GM23338 (cell line): ENCODE data around the gene RPP21. TPM values are rescaled to one million over a fixed set of nuclear protein-coding genes. Genes with fewer than 3 reads are reported as not detected.

Experiments
- ATAC-seq: fragments of 200-7000 bp; cut with Tn5 transposase; 3 replicates; pipeline ENCODE4 v1.9.1; 2020
- DNase-seq: peaks from one replicate; pipeline ENCODE4 v3.0.0-alpha.2; 2015; ENCODE audit warnings: low spot score
- H2AFZ ChIP-seq: fragments of 200-600 bp; sonication (generic); 2 replicates; pipeline ENCODE4 v1.8.0; 2016; ENCODE audit warnings: antibody characterized with exemption, mild to moderate bottlenecking, moderate library complexity
- H3F3A ChIP-seq: fragments of 200-600 bp; sonication (generic); replicated peaks from 2 replicates; pipeline ENCODE4 v1.8.0; 2017; ENCODE audit warnings: antibody characterized with exemption, mixed run types, low read depth
- H3K27ac ChIP-seq: fragments of 200-600 bp; sonication (generic); 2 replicates; pipeline ENCODE4 v1.6.1; 2016; ENCODE audit warnings: low read depth
- H3K27me3 ChIP-seq: fragments of 200-600 bp; sonication (generic); 2 replicates; pipeline ENCODE4 v1.8.0; 2016; ENCODE audit warnings: mild to moderate bottlenecking, mixed run types, moderate library complexity; ENCODE audit not compliant: insufficient read depth
- H3K36me3 ChIP-seq: fragments of 200-600 bp; sonication (generic); 2 replicates; pipeline ENCODE4 v1.8.0; 2016; ENCODE audit warnings: mild to moderate bottlenecking; ENCODE audit not compliant: insufficient read depth
- H3K4me1 ChIP-seq: fragments of 200-600 bp; sonication (generic); 2 replicates; pipeline ENCODE4 v1.8.0; 2016; ENCODE audit warnings: mild to moderate bottlenecking, moderate library complexity; ENCODE audit not compliant: insufficient read depth
- H3K4me2 ChIP-seq: fragments of 200-600 bp; sonication (generic); 2 replicates; pipeline ENCODE4 v1.7.1; 2017; ENCODE audit warnings: mixed run types
- H3K4me3 ChIP-seq: fragments of 200-600 bp; sonication (generic); 2 replicates; pipeline ENCODE4 v1.6.1; 2016; ENCODE audit warnings: mixed run types
- H3K79me2 ChIP-seq: fragments of 200-600 bp; sonication (generic); replicated peaks from 2 replicates; pipeline ENCODE4 v1.8.0; 2017; ENCODE audit warnings: mild to moderate bottlenecking; ENCODE audit not compliant: insufficient read depth
- H3K9me2 ChIP-seq: fragments of 200-600 bp; sonication (generic); 2 replicates; pipeline ENCODE4 v1.8.0; 2017; ENCODE audit not compliant: insufficient read depth
- H4K20me1 ChIP-seq: fragments of 200-600 bp; sonication (generic); replicated peaks from 2 replicates; pipeline ENCODE4 v1.8.0; 2017; ENCODE audit warnings: mild to moderate bottlenecking; ENCODE audit not compliant: insufficient read depth
- H3K27ac Mint-ChIP-seq: 2 replicates; pipeline ENCODE4 v1.8.0; 2020; ENCODE audit warnings: inconsistent platforms, mild to moderate bottlenecking, moderate library complexity, mixed read lengths
- H3K27me3 Mint-ChIP-seq: 3 replicates; pipeline ENCODE4 v1.8.0; 2022; ENCODE audit warnings: low read depth, mild to moderate bottlenecking, moderate library complexity, mixed read lengths, inconsistent platforms; ENCODE audit not compliant: insufficient read depth, poor library complexity
- H3K36me3 Mint-ChIP-seq: 3 replicates; pipeline ENCODE4 v1.8.0; 2021; ENCODE audit warnings: low read depth, mild to moderate bottlenecking, inconsistent platforms, moderate library complexity, mixed read lengths
- H3K4me1 Mint-ChIP-seq: 3 replicates; pipeline ENCODE4 v1.8.0; 2020; ENCODE audit warnings: mild to moderate bottlenecking, inconsistent platforms, mixed read lengths
- H3K4me3 Mint-ChIP-seq: 3 replicates; pipeline ENCODE4 v1.8.0; 2021; ENCODE audit warnings: moderate library complexity, mild to moderate bottlenecking, inconsistent platforms, mixed read lengths
- H3K9me3 Mint-ChIP-seq: 3 replicates; pipeline ENCODE4 v1.8.0; 2020; ENCODE audit warnings: moderate library complexity, mild to moderate bottlenecking, inconsistent platforms, mixed read lengths
- CTCF ChIP-seq, 2 experiments: fragments of 200-600 bp in 1 of 2; sonication (generic) in 1 of 2; conservative IDR thresholded peaks; 2 replicates each; pipeline versions ENCODE4 v1.5.1 to v1.6.1; 2016 to 2017; ENCODE audit warnings: antibody characterized with exemption in 2 of 2, low read depth in 2 of 2, mild to moderate bottlenecking in 2 of 2, moderate library complexity in 1 of 2
- ETS1 ChIP-seq: IDR thresholded peaks from 2 replicates; pipeline ENCODE4 v1.6.1; 2016; ENCODE audit warnings: antibody characterized with exemption
- EZH2 ChIP-seq: fragments of 200-600 bp; sonication (generic); IDR thresholded peaks from one replicate; pipeline ENCODE4 v1.8.0; 2017; ENCODE audit warnings: antibody characterized with exemption, mild to moderate bottlenecking, low read depth; ENCODE audit not compliant: unreplicated experiment
- JUNB ChIP-seq: IDR thresholded peaks from one replicate; pipeline ENCODE4 v1.6.1; 2016; ENCODE audit warnings: antibody characterized with exemption; ENCODE audit not compliant: unreplicated experiment
- NANOG ChIP-seq: IDR thresholded peaks from 2 replicates; pipeline ENCODE4 v1.6.1; 2016; ENCODE audit warnings: antibody characterized with exemption, borderline replicate concordance
- POLR2AphosphoS5 ChIP-seq: IDR thresholded peaks from 2 replicates; pipeline ENCODE4 v1.6.1; 2016; ENCODE audit warnings: antibody characterized with exemption, low read depth
- STAT1 ChIP-seq: IDR thresholded peaks from one replicate; pipeline ENCODE4 v1.6.1; 2016; ENCODE audit warnings: antibody characterized with exemption; ENCODE audit not compliant: unreplicated experiment
- ZNF114 ChIP-seq: fragments of 250-450 bp; sonication (Bioruptor Pico); IDR thresholded peaks from 2 replicates; pipeline ENCODE4 v1.5.0; 2020; ENCODE audit warnings: mild to moderate bottlenecking, moderate library complexity
- ZNF331 ChIP-seq: fragments of 250-450 bp; sonication (Bioruptor Pico); IDR thresholded peaks from 2 replicates; pipeline ENCODE4 v1.5.0; 2020; ENCODE audit warnings: low read depth, mild to moderate bottlenecking, moderate library complexity
- ZNF462 ChIP-seq: fragments of 250-450 bp; sonication (Bioruptor Pico); IDR thresholded peaks from 2 replicates; pipeline ENCODE4 v1.5.0; 2020; ENCODE audit warnings: mild to moderate bottlenecking, moderate library complexity
- polyA plus RNA-seq: library from polyadenylated mRNA; unstranded; fragments of >200 nt; fragmentation: Nextera tagmentation; extraction: Ambion mirVana; gene quantifications from 2 replicates; pipeline ENCODE4 v1.2.1, GENCODE V29; 2016
- total RNA-seq: library from RNA; depleted of rRNA; stranded (reverse); fragments of >200 nt; shearing (Covaris generic); gene quantifications from 2 replicates; pipeline ENCODE4 v1.2.3, GENCODE V29; 2014

RPP21 gene
- total and polyA plus RNA-seq, 2 experiments from 2014 or later, result 63.7 to 161 TPM

- H3K4me1 Mint-ChIP-seq, result peaks cover 47% of the 10 kb centered on the region
- Histone ChIP-seq H3K27me3 (no peaks in the 10 kb centered on the region), H3K79me2 (peaks cover 100% of the 10 kb centered on the region), H4K20me1 (peaks cover 76% of the 10 kb centered on the region), H3K4me1 (peaks cover 41% of the 10 kb centered on the region), H2AFZ (no peak overlapping the region), H3F3A (no peaks in the 10 kb centered on the region), H3K4me2 (no peak overlapping the region), H3K27ac (no peak overlapping the region), H3K4me3 (no peak overlapping the region), H3K9me2 (no peaks in the 10 kb centered on the region), H3K36me3 (no peaks in the 10 kb centered on the region; the same call in none of the 2 replicates)
- peaks cover 45% of the 10 kb centered on the region for H3K36me3 Mint-ChIP-seq
- no peak overlapping the region for H3K27ac Mint-ChIP-seq
- H3K27me3 Mint-ChIP-seq, result peaks cover 4% of the 10 kb centered on the region
- TF ChIP-seq EZH2 (no peak), ZNF462 (no peak), NANOG (no peak), STAT1 (no peak), POLR2AphosphoS5 (no peak), CTCF (conservative IDR thresholded peaks at IDR 0.05; ENCODE audit: low read depth in 2 of 2) (no peak), ETS1 (no peak), ZNF114 (CRISPR knock-in tag) (no peak), JUNB (no peak), ZNF331 (CRISPR knock-in tag) (no peak)
- H3K9me3 Mint-ChIP-seq, result no peaks in the 10 kb centered on the region
- no peak for ATAC-seq
- no peak overlapping the region for H3K4me3 Mint-ChIP-seq
- no peak for DNase-seq
These were observed 29.8 kb upstream of the RPP21 start for GRCh38 chr6:30315156-30315555.
